ENCODE measurements around the gene OPCML.

DNA sequence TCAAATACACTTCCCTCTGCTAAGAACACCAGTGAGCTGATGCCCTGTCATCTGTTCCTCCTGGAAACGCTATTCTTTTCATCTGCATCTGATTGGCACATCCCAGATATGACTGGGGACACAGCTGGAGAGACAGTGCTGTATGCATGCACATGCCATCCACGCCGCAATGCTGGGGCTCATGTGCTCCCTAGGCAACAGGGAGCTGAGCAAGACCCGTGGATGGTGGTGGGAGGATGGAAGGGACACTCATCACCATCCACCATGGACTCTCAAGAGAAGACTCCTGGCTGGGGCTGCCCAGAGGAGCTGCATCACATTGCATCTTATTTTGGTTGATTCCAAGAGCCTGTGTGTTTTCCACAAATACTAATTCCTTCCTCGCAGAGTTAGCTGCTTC is 534.9 kb downstream of the OPCML start:
- TF ChIP-seq CTCF (conservative IDR thresholded peaks at IDR 0.05 in 1 of 2, IDR thresholded peaks at IDR 0.05 in 1 of 2; ENCODE audit: extremely low read depth in 1 of 2, insufficient read depth in 1 of 2, low read depth in 1 of 2, low read length in 2 of 2) (no peak), EZH2 (IDR thresholded peaks at IDR 0.05; ENCODE audit: borderline replicate concordance, low read length) (no peak)

All from mammary epithelial cell (primary cell).